ENCODE results near the gene CLDN7. TPM values are rescaled to one million over a fixed set of nuclear protein-coding genes. Genes with fewer than 3 reads are reported as not detected.
A peak's percentile ranks its signal among the peaks of the same experiment; 100 is the strongest.

The CLDN7 gene, protein sequence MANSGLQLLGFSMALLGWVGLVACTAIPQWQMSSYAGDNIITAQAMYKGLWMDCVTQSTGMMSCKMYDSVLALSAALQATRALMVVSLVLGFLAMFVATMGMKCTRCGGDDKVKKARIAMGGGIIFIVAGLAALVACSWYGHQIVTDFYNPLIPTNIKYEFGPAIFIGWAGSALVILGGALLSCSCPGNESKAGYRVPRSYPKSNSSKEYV
- not detected in 2 replicates for total RNA-seq (2014; rRNA removed; shearing (Covaris generic))

DNA sequence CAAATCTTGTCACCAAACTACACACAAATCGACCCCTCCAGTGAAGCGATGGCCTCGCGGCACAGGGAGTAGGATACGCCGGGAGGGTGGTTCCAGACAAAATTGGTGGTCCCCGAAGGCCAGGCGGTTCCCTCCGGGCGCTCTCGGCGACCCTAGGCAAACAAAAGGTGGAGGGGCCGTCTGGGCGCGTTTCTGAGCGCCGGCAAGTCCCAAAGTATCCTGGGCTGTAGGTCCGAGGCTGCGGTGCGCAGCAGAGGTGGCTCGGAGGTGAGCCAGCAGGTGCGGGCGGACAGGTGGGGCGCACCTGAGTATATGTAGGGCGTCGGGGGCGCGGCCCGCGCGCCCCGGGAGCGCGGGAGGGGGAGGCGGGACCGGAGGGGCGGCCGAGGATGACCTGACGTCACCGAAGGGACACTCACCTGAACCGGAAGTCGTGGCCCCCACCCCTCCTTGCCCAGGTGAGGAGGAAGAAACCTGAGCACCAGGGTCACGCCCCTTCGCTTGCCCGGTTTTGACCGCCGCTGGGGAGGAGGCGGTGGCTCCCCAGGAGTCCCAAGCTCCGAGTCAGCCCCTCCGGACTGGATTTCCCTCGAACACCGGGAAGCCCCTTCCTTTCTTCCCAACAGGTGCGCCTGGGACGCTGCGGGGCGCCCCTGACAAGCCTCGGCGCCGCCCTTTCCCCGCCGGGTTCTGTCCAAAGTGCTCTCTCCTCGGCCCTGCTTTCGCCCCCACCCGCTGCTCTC, at the start of gene CLDN7:
CLDN7 (minus strand) TSS at position 287 of the 743 bp plus-strand sequence. CDS start 435 bp downstream, outside the sequence.
- DNase-seq (ENCODE audit: low spot score) = no peak

DNA sequence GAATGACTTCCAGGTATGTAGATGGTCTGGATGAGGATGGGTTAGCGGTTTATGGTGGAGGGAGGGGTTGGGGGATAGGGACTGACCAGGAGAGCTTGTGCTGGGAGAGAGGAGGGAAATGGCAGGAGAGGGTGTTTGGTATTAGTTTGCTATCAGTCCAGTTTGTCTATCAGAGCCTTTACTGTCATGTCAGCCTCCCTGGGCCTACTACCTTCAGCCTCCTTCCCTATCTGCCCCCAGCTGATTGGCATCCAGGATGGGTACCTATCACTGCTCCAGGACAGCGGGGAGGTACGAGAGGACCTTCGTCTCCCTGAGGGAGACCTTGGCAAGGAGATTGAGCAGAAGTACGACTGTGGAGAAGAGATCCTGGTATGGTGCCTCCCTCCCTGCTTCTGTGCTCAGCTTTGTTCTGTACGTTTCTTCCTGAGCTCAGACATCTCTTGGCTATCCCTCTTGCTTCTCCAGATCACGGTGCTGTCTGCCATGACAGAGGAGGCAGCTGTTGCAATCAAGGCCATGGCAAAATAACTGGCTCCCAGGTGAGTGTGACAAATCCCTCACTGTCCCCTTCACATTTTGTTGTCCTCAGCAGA, 48.9 kb upstream of the CLDN7 start:
- no peak for DNase-seq (ENCODE audit: low spot score)

DNA sequence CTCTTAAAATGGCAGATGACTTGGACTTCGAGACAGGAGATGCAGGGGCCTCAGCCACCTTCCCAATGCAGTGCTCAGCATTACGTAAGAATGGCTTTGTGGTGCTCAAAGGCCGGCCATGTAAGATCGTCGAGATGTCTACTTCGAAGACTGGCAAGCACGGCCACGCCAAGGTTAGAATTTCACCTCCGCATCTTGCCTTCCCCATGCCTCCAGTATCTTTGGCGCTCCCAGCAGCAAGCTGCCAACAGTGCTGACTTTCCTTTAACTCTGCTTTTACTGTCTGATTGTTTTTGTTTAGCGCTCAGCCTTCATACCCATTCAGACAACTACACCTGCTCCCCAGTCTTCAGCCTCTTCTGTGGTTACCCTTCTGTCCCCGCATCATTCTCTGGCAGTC, 47.4 kb upstream of the CLDN7 start:
- no peak for DNase-seq (ENCODE audit: low spot score)

DNA sequence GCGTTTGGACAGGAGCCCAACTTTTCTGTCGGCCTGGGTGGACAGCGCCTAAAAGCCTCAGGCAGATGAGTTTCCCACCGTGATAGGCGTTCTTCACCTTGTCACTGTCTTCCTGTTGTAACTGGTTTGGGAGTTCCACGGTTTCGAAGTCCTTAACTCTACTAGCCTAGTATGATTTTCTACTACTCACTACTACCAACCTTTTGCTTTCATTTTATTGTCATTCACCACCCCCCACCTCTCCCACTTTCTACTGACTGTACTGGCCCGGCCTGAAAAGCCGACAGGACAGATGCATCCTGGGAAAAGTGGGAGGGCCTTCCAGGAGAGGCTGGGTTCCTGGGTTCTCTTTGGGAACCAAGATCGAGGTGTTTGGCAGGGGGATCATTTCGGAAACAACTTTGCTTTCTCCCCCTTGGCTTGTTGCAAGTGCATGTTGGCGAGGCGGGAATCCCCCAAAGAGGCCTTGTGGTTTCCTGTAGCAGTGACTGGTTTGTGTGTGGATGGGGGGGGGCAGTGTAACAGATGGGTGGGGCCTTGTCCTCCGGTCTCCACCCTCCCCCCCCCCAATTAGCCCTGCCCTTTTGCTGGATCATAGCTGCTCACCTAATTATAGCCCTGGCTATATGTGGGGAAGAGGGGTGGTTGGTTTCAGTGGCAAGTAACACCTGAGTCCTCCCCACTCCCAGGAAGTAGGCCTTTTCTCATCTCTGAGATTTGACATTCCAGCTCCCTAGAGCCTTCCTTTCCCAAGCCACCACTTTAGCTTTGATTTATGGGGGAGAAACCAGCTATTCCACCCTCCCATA, 46.6 kb upstream of the CLDN7 start:
- peak; percentile 59 for DNase-seq (ENCODE audit: low spot score)

DNA sequence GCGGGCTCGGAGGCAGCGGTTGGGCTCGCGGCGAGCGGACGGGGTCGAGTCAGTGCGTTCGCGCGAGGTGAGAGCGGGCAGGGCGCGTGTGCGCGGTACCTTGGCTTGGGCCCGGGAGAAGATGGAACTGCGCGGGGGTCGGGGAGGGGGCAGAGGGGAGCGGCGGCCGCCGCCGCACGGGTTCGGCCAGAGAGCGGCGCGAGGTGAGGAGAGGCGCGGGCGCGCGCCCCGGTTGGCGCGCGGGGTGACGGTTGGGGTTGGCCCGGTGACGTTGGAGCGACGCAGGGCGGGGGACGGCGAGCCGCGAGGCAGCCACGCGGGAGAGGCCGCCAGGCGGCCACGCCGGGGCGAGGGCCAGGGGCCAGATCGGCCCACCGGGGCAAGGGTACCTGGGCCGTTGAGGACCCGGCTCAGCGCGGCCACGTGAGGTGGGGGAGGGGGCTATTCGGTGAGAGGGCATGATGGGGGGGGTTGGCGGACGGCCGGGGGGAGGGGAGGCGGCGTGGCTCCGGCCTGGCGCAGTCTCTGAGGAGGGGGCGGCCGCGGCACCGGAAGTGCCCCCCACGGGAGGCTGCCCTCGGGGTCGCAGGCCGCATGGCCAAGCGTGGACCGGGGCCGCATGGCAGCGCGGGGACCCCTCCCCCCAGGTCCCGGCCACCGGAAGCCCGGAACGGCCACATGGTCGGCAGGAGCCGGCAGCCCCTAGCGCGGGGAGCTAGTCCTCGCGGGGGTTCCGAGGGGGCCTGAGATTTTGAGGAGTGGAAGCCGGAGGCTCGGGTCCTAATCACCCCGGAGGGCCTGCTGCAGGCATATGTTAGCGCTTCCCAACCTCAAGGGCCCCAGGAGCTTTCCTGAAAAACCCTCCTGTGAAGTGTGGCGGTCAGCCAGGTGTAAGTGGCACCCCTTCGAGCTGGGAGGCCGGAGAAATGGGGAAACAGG, 45.7 kb upstream of the CLDN7 start:
- DNase-seq (ENCODE audit: low spot score) = no peak

DNA sequence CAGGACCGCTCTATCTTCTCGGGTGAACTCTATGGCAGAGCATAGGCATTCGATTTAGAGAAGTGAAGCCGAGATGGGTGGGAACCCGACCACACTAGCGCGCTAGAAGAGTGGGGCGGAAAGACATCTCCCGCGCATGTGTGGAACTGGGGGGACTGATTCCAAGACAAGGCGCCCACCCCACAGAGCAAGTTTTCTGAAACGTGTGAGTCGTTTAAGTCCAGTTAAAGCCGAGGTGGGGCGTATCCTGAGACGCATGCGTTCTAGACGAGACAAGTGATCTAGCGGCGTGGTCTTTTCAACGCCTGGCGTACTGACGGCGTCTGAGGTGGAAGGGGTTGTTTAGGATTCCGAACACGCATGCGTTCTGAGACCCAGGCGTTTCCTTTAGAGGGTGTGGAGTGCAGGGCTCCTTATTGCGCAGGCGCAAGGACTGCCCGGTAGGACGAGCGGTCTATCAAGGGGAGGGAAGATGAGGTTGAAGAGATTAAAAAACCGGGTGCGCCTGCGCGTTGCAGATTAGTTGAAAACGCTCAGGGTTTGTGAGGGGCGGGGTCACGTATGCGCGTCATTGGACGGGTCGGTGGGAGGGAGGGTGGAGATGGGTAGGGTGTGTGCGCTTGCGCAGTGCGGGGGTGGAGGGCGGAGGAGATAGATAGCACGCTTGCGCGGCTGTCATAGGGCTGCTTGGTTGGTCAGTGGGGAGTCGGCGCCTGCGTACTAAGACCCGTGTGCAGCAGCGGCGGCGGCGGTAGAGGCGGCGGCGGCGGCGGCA, 44.8 kb upstream of the CLDN7 start, which contains the start of gene EIF5A:
EIF5A (plus strand) TSS at position 718 of the 775 bp plus-strand sequence. CDS start 2,008 bp downstream, outside the sequence.
- peak; percentile 98 for DNase-seq (ENCODE audit: low spot score)

DNA sequence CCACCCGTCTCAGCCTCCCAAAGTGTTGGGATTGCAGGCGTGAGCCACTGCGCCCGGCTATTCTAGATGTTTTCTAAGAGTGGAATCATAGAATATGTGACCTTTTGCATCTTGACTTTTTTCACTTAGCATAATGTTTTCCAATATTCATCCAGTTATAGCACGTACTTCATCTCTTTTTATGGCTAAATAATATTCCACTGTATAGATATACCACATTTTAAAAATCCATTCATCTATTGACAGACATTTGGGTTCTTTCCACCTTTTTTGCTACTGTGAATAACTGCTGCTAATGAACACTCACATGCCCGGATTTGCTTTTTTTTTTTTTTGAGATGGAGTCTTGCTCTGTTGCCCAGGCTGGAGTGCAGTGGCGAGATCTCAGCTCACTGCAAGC, 41.9 kb upstream of the CLDN7 start:
- DNase-seq (ENCODE audit: low spot score) = no peak

DNA sequence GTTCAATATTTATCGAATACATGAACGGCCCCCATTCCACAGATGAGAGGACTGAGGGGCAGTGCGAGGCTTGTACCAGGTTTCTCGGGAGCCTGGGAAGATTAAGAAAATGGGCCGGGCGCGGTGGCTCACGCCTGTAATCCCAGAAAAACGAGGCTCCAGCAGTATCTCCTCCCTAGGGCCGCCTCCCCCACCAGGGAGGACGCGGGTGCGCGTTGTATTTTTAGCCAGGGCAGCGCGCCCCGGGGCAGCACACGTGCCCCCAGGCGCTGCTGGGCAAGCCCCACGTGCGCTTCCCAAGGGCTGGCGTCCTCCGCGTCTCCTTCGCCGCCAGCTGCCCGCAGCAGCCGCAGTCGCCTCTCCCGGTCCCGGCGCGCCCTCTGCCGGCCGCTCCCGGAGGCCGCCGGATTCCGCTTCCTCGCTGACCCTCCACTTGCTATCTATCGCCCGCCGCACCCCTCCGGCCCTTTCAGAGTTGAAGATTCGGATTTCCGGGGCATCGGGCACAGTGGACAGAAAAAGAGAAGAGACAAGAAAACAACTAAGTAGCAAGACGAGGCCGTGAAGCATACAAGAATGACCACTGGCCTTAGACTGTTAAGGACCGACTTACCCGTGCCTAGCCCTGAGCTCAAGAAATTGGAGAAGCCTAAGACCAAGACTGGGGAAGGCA, 34.0 kb upstream of the CLDN7 start:
- DNase-seq (ENCODE audit: low spot score) = peak; percentile 59

DNA sequence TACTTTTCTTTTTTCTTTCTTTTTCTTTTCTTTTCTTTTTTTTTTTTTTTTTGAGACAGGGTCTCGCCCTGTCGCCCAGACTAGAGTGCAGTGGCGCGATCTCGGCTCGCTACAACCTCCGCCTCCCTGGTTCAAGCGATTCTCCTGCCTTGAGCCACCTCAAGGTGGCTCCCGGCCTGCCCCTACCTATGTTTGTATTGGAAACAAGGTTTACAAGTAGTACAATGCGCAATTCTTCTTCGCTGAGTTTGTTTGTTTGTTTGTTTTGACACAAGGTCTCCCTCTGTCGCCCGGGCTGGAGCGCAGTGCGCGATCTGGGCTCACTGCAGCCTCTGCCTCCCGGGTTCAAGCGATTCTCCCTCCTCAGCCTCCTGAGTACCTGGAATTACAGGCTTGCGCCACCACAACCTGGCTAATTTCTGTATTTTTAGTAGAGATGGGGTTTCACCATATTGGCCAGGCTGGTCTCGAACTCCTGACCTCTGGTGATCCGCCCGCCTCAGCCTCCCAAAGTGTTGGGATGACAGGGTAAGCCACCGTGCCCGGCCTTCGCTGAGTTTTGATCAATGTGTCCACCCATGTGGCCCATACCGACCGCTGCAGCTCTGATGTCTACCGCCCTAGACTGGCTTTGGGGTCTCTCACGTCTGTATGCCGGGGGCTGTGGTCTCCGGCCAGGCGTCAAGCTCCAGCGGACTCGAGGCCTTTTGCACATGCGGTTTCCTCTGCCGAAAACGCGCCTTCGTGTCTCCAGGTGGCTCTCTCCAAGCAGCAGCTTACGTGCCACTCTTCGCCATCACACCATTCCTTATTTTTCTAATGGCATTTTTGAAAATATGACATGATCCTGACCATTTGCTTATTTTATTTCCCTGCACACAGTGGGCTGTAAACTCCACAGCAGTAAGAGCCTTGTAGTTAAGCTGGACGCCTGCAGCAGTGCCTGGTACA, 33.2 kb upstream of the CLDN7 start:
- no peak for DNase-seq (ENCODE audit: low spot score)

DNA sequence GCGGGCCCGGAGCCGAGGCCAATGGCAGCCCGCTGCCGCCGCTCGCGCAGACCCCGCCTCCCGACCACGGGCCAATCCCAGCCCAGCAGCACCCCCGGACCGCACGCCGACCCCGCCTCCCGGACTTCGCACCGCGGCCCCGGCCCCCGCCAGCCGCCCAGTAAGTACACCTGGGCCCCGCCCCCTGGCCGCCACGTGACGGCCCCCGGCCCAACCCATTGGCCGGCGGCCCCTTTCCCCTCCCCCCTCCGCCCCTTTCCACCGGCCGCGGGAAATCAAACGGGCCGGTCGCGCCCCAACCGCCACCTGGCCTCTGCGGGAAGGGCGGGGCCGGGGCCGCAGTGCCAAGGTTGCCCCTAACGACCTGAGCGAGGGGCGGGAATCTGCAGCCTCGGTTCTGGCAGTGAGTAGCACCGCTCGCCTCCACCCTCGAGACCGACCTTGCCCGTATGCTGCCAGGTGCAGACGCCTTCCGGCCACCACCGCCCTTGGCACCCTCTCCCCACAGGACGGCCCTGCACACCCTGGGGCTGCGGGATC, 32.4 kb upstream of the CLDN7 start, which contains the start of gene YBX2:
YBX2 (minus strand) TSS at position 26 of the 540 bp plus-strand sequence. CDS start 139 bp downstream, outside the sequence.
- DNase-seq (ENCODE audit: low spot score) = no peak

DNA sequence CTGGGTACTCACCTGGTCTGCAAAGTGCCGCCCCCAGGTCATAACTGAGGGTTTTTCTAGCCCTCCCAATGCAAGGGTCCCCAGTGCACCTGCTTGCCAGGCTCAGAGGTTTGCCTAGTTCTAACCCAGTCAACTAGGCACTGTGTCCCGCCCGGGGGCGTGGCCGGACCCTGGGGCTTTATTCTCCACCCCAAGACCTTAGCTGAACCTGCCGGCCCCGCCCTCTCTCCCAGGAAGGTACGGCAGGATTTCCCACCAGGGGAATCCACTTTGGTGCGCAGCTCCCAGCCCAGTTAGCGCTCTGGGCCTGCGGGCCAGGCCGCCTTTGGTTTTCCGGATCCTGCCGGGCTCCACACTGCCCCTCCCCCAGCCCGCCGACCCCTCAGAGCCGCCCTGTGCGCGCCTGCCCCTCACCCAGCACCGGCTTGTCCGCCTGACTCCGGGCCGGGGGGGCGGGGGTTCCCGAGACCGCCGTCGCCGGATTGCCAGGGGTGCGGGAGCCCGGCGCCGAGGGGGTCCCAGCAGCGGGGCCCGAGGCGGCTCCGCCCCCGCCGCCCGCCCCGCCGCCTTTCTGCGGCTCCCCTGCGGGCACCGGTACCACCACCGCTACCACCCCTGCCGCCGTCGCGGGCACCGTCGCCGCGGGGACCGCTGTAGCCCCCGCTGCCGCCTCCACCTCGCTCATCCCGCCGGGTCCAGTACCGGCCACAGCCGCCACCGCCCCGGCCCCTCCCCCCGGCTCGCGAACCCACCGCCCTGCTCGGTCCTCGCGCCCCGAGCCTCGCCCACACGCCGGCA, 31.7 kb upstream of the CLDN7 start:
- DNase-seq (ENCODE audit: low spot score) = no peak

DNA sequence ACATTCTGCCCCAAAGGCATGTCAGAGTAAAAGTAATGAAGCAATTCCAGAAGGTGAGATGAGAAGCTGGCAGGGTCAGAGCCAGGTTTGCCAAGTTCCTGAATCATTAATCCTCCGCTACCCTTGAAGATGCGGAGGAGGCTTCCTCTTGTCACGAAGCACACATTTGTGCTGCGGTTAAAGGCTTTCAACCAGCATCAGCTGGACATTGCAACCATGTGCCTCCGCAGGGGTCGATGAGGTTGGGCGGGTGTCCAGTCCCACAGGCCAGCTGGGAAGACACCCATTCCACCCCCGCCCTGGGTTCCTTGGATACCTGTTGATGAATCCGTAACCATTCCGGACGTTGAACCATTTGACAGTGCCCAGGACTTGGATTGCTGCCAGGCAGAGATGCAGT, 30.9 kb upstream of the CLDN7 start:
- DNase-seq (ENCODE audit: low spot score) = no peak

DNA sequence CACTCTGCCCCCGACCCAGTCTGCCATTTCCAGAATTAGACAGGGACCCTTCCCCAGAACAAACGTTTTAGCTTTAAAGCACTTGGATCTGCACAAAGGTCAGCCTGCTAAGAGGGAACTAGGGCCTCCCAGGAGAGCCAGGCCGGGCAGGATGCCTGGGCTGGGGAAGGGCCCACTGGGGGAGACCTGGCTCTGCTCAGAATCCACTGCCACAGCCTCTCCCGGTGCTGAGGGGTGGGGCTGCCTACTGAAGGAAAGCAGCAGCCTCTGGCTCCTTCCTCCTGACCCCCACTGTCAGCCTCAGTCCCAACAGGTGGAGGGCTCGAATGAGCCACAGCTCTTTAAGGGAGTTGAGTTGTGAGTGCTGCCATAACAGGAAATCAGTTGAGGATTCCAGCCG, 30.5 kb upstream of the CLDN7 start:
- no peak for DNase-seq (ENCODE audit: low spot score)

DNA sequence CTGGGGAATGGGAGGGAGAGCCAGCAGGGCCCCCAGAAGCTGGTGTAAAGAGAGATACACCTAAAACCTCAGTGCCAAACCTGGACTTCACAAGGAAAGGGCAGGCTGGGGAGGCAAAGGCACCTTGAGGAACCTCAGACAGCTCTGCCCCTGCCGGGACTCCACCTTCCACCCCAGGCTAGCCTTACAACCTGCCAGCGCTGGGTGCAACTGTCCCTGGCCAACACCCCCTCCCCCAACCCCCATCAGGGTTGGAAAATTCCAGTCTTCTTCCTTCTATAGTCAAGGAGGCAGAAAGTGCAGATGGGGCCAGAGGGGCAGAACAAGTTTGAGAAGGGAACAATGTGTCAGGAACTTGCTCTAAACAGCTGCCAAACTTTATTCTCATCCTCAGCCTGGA, 29.9 kb upstream of the CLDN7 start:
- DNase-seq (ENCODE audit: low spot score) = no peak

DNA sequence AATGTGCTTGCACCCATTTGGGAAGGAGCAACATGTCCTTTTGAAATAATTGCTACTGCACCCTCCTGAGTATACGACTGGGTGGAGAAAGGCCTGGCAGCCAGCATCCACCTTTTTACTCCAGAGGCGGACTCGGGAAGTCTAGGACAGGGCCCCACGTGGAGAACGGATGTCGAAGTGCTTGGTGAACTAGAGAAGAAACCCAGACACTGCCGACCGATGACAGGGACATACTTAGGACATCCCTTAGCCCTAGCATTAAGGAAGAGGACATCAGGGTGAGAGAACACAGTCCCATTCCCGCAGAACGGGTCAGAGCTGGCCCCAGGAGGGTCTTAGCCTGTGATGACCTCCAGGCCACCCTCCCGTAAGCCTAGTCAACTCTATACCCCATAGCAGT, 28.4 kb upstream of the CLDN7 start:
- DNase-seq (ENCODE audit: low spot score) = no peak

DNA sequence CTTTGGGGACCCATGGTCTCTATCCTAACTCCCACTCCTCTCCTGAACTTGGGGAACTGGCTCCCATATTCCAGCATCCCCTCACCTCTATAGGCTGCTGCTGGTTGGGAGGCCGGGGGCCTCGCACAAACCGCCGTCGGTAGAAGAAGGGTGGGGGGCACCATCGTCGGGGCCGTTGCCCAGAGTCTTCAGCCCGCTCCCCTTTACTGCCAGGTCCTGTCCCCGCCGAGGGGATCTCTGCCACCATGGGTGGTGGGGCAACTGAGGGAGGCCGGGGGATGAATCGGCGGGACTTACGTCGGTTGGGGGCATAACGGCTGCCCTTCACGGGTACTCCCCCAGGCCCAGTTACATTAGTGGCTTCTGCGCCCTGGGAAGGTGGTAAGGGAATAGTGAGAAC, 27.9 kb upstream of the CLDN7 start:
- no peak for DNase-seq (ENCODE audit: low spot score)

Measured in H4 (cell line).